Measurements from ENCODE around the gene RAVER1. TPM values are rescaled to one million over a fixed set of nuclear protein-coding genes. Genes with fewer than 3 reads are reported as not detected.

The RAVER1 gene
- total and polyA plus RNA-seq, 2 of the 8 experiments (the other 6 are each of a cell fraction or from before 2014, with no cell fraction given): 5.7 to 70.5 TPM

DNA sequence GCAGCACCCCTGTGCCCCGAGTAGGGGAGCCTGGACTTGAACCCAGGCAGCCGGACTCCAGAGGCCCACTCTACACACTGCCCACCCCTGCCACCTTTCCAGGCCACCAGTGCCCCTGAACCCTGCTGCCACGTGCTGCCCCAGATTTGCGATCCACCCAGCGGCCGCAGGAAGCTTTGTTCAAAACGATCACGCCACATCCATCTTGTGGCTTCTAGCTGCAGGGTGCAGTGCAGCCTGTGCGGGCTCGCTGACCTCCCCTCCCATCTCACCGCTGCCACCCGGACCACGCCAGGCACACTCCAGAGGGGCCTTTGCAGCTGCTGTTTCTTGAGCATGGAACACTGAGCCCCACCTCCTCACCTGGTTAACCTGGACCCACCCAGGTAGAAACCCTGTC lies 3.8 kb downstream of the RAVER1 start (continued):
- TF ChIP-seq POLR2AphosphoS5 (IDR thresholded peaks at IDR 0.05; ENCODE audit: low read depth, low read length): no peak
- TF ChIP-seq CTBP2 (IDR thresholded peaks at IDR 0.05; ENCODE audit: borderline replicate concordance, insufficient read depth, insufficient read length, low read length): no peak
- TF ChIP-seq, protein P1, sequence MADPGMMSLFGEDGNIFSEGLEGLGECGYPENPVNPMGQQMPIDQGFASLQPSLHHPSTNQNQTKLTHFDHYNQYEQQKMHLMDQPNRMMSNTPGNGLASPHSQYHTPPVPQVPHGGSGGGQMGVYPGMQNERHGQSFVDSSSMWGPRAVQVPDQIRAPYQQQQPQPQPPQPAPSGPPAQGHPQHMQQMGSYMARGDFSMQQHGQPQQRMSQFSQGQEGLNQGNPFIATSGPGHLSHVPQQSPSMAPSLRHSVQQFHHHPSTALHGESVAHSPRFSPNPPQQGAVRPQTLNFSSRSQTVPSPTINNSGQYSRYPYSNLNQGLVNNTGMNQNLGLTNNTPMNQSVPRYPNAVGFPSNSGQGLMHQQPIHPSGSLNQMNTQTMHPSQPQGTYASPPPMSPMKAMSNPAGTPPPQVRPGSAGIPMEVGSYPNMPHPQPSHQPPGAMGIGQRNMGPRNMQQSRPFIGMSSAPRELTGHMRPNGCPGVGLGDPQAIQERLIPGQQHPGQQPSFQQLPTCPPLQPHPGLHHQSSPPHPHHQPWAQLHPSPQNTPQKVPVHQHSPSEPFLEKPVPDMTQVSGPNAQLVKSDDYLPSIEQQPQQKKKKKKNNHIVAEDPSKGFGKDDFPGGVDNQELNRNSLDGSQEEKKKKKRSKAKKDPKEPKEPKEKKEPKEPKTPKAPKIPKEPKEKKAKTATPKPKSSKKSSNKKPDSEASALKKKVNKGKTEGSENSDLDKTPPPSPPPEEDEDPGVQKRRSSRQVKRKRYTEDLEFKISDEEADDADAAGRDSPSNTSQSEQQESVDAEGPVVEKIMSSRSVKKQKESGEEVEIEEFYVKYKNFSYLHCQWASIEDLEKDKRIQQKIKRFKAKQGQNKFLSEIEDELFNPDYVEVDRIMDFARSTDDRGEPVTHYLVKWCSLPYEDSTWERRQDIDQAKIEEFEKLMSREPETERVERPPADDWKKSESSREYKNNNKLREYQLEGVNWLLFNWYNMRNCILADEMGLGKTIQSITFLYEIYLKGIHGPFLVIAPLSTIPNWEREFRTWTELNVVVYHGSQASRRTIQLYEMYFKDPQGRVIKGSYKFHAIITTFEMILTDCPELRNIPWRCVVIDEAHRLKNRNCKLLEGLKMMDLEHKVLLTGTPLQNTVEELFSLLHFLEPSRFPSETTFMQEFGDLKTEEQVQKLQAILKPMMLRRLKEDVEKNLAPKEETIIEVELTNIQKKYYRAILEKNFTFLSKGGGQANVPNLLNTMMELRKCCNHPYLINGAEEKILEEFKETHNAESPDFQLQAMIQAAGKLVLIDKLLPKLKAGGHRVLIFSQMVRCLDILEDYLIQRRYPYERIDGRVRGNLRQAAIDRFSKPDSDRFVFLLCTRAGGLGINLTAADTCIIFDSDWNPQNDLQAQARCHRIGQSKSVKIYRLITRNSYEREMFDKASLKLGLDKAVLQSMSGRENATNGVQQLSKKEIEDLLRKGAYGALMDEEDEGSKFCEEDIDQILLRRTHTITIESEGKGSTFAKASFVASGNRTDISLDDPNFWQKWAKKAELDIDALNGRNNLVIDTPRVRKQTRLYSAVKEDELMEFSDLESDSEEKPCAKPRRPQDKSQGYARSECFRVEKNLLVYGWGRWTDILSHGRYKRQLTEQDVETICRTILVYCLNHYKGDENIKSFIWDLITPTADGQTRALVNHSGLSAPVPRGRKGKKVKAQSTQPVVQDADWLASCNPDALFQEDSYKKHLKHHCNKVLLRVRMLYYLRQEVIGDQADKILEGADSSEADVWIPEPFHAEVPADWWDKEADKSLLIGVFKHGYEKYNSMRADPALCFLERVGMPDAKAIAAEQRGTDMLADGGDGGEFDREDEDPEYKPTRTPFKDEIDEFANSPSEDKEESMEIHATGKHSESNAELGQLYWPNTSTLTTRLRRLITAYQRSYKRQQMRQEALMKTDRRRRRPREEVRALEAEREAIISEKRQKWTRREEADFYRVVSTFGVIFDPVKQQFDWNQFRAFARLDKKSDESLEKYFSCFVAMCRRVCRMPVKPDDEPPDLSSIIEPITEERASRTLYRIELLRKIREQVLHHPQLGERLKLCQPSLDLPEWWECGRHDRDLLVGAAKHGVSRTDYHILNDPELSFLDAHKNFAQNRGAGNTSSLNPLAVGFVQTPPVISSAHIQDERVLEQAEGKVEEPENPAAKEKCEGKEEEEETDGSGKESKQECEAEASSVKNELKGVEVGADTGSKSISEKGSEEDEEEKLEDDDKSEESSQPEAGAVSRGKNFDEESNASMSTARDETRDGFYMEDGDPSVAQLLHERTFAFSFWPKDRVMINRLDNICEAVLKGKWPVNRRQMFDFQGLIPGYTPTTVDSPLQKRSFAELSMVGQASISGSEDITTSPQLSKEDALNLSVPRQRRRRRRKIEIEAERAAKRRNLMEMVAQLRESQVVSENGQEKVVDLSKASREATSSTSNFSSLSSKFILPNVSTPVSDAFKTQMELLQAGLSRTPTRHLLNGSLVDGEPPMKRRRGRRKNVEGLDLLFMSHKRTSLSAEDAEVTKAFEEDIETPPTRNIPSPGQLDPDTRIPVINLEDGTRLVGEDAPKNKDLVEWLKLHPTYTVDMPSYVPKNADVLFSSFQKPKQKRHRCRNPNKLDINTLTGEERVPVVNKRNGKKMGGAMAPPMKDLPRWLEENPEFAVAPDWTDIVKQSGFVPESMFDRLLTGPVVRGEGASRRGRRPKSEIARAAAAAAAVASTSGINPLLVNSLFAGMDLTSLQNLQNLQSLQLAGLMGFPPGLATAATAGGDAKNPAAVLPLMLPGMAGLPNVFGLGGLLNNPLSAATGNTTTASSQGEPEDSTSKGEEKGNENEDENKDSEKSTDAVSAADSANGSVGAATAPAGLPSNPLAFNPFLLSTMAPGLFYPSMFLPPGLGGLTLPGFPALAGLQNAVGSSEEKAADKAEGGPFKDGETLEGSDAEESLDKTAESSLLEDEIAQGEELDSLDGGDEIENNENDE (IDR thresholded peaks at IDR 0.05; ENCODE audit: insufficient replicate concordance, low read length): no peak
- TF ChIP-seq BCL11A (IDR thresholded peaks at IDR 0.05; ENCODE audit: low read depth in 2 of 2, low read length in 2 of 2): no peak

Data from H1 (cell line).